Heart left ventricle (tissue), 13 donors: ENCODE measurements around the gene ITPR2.

Source experiments
- POLR2A ChIP-seq, 2 donors: fragments of 450-650 bp; IDR thresholded peaks; one replicate each; pipeline ENCODE4 v1.6.1; 2017; ENCODE audit warnings: antibody characterized with exemption in 2 of 2, mild to moderate bottlenecking in 2 of 2, moderate library complexity in 2 of 2
- TF ChIP-seq, protein P1 (sequence below), 12 donors: fragments of 200-600 bp; sonication (generic) in 4 of 12; IDR thresholded peaks; one replicate each; pipeline versions ENCODE4 v1.5.0 to v1.8.0; 2018 to 2022; ENCODE audit warnings: antibody characterized with exemption in 12 of 12, mild to moderate bottlenecking in 5 of 12
- donor health status: ischemic (EF 13 %, LVEDD 7.1; RV severe dilation, severe dysfunction).
- donor health status: DM: no; HTN: yes; CAD: no.
- donor health status: DM: no; HTN: no; CAD: no.
- donor health status: ischemic (EF 25% LVEDD 6.9; RV normal size, moderate dysfunction).
- donor health status: ischemic (EF 25% LVEDD 5.7; RV mildly dilated, moderate dysfunction).
- donor health status: ischemic (EF 35%, LVEDD 5.7; RV mildly dilated, moderate dysfunction).
- donor health status: nonischemic (EF 11% LVEDD 7.7; RV severe dilation, severe dysfunction).
- donor health status: DM: yes; HTN: yes; CAD: no.
- donor health status: PGD.
- donor health status: ischemic (EF 29% LVEDD 5.4; RV normal size, mild dysfunction).
- donor health status: nonischemic (EF 23%, LVEDD 6.1; RV moderate dilation, normal function).

DNA sequence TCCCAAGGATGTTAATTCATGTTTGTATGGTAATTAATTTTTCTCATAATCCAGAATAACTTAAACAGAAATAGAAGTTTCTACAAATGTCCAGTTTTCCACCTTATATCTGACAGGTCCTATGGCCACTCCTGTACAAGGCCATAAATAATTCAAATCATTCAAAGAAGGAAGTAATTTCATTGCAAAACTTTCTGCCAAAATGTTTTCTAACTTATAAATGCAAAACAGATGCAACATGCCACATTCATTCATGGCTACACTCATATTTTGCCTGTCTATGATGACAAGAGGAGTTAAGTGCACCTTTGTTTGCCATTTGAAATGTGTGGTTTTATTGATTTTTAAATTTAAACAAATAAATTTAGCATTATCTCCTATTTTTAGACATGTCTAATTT lies 34.4 kb downstream of the ITPR2 start:
- TF ChIP-seq, protein P1, sequence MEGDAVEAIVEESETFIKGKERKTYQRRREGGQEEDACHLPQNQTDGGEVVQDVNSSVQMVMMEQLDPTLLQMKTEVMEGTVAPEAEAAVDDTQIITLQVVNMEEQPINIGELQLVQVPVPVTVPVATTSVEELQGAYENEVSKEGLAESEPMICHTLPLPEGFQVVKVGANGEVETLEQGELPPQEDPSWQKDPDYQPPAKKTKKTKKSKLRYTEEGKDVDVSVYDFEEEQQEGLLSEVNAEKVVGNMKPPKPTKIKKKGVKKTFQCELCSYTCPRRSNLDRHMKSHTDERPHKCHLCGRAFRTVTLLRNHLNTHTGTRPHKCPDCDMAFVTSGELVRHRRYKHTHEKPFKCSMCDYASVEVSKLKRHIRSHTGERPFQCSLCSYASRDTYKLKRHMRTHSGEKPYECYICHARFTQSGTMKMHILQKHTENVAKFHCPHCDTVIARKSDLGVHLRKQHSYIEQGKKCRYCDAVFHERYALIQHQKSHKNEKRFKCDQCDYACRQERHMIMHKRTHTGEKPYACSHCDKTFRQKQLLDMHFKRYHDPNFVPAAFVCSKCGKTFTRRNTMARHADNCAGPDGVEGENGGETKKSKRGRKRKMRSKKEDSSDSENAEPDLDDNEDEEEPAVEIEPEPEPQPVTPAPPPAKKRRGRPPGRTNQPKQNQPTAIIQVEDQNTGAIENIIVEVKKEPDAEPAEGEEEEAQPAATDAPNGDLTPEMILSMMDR (IDR thresholded peaks at IDR 0.05): no peak
- TF ChIP-seq POLR2A (IDR thresholded peaks at IDR 0.05): no peak
